ENCODE results near the gene KCNB1.

Gene KCNB1

DNA sequence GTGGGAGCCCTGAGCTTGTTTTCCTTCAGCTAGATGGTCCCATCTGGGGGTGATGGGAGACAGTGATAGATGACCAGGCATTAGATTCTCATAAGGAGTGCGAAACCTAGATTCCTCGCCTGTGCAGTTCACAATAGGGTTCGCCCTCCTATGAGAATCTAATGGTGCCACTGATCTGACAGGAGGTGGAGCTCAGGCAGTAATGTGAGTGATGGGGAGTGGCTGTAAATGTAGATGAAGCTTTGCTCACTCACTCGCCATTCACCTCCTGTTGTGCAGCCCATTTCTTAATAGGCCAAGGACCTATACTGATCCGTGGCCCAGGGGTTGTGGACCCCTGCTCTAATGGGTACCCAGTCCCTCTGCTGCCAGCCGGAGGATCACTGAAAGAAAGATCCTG lies 20.7 kb upstream of the KCNB1 start:
- no peak for DNase-seq (ENCODE audit: low read depth, low spot score)
- H3K27ac ChIP-seq: no peak overlapping the region

DNA sequence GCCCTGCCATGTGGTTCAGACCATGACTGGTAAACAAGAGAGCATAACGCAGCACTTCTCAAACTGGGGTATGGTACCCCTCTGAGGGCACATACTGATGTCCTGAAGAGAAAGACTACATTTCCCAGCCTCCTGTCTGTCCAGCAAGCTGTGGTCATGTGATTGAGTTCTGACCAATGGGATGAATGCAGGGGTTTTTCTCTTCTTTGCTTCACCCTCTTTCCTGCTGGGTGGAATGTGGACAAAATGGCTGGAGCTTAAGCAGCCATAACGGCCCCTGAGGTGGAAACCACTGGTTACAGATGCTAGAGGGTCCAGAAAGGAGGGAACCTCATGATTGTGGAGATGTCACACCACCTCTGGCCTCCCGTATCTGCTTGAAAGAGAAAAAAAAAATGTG lies 19.4 kb upstream of the KCNB1 start:
- H3K27ac ChIP-seq: no peak overlapping the region
- DNase-seq (ENCODE audit: low read depth, low spot score): no peak

DNA sequence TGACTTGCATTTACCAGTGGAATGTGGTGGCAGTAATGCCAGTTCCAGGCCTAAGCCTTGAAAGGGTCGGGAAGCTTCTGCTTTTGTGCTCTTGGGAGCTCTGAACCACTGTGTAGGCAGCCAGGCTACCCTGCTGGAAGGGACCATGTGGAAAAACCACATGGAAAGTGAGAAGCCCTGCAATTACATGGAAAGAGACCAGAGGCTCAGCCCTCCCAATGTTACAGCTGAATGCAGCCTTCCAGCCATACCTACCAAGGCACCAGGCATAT lies 14.9 kb upstream of the KCNB1 start:
- H3K27ac ChIP-seq: no peak overlapping the region

DNA sequence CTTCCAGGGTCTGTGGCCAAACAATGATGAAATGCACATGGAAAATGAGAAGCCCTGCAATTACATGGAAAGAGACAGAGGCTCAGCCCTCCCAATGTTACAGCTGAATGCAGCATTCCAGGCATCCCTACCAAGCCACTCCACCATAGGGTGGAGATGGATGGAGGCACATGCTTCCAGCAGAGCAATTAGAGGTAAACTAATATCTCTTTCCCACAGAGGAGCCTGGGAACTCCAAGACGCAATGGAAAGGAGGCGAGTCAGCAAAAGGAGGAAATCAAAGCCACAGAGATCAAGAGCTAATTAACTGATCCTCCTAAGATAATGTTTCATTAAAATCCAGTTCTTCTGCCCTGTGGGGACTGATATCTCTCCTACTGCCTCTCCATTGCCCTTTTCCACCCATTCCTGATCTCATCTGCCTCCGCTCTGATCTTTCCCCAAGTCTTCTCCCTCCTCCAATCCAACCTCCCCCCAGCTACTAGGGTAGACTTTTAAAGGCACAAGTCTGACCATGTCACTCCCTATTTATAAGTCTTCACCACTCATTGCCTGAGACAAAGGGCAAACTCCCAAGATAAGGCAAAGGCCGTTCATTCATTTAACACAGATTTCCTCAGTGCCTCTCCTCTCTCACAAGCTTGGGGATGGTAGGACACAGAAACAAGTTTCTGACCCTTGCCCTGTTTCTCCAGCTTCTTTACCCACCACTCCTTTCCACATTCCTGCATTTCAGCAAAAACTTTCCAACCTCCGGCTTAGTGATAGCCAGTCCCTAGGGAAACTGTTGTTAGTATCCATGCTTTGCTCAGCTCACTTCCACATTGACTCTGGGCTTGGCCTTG lies 14.3 kb upstream of the KCNB1 start:
- H3K27ac ChIP-seq: no peak overlapping the region
- no peak for DNase-seq (ENCODE audit: low read depth, low spot score)

More for the DNA sequence above, 14.9 kb upstream of the KCNB1 start:
- no peak for DNase-seq (ENCODE audit: low read depth, low spot score)

DNA sequence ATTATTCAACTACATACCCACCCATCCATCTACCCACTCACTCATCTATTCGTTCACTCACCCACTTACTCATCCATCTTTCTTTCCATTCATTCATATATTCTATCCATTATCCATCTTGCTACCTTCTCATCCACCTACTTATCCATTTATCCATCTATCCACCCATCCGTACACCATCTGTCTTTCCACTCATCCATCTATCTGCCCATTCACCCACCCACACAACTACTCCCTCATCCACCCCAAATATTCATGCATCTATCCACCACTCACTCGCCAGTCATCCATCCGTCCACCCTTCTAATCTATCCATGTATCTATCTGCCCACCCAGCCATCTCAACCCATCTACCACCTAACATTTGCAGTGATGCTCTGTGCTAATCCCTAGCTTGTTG lies 13.6 kb upstream of the KCNB1 start:
- DNase-seq (ENCODE audit: low read depth, low spot score): no peak
- no peak overlapping the region for H3K27ac ChIP-seq

DNA sequence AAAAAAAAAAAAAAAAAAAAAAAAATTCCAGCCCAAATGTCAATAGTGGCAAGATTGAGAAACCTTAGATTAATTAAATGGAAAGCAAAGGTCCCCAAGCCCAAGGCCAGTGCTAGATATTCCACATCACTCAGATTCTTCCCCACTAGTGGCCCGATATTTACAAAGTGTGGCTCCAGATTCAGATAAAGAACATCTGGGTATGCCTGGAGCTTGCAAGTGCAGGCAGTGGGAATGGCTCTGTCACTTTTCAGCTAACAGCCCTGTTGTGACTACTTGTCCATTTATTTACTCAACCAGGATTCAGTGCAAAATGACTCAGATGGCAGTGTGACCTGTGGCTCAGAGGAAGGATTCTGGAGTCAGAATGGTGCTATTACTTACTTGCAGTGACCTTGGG lies 8.2 kb upstream of the KCNB1 start:
- no peak for DNase-seq (ENCODE audit: low read depth, low spot score)
- H3K27ac ChIP-seq: no peak overlapping the region

DNA sequence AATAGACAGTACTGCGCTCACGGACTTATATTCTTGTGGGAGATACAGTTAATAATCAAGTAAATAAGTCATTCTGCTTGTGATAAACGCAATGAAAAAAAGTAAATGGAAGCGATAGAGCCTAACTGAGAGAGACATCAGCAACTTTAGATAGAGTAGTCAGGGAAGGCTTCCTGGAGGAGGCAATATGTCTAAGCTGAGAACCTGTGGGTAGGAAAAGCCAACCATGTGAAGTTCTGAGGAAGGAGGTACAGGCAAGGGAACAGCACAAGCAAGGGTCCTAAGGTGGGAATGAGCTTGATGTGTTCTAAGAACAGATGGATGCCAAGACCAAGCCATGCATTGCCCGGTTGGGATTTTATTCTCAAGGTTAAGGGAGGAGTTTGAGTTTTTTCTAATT lies 7.2 kb upstream of the KCNB1 start:
- no peak for DNase-seq (ENCODE audit: low read depth, low spot score)
- no peak overlapping the region for H3K27ac ChIP-seq

DNA sequence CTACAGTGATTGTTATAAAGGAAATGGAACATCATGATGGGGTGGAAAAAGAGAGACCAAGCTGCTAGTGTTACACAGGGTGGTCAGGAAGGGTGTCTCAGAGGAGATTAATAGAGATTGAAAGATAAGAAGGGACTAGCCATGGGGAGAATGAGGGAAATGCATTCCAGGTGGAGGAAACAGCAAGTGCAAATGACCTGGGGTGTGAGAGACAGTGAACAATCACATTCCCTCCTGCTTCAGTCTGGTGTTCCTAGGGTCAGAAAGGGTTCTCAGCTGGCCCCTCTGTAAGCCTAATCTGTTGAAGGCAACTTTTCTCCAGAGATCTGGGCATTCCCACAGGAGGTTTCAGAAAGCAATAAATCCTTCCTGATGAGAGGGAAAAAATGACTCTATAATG lies 3.6 kb upstream of the KCNB1 start:
- DNase-seq (ENCODE audit: low read depth, low spot score): no peak
- no peak overlapping the region for H3K27ac ChIP-seq

DNA sequence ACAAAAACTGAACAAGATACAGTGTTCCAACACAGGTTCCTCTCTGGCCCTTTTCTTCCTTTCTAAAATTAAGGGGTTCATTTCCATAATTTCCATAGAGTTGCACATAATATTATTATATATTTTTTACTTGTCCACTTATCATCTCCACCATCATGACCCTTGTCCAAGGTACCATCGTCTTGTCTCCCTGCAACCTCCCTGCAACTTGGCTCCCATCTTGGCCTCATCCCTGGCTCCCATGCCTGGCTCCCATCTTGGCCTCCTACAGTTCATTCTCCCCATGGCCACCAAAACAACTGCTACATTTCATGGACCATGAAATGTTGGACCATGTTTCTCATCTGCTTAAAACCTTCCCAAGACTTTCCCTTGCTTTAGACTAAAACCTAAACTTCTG lies 3.1 kb upstream of the KCNB1 start:
- DNase-seq (ENCODE audit: low read depth, low spot score): no peak
- H3K27ac ChIP-seq: no peak overlapping the region

DNA sequence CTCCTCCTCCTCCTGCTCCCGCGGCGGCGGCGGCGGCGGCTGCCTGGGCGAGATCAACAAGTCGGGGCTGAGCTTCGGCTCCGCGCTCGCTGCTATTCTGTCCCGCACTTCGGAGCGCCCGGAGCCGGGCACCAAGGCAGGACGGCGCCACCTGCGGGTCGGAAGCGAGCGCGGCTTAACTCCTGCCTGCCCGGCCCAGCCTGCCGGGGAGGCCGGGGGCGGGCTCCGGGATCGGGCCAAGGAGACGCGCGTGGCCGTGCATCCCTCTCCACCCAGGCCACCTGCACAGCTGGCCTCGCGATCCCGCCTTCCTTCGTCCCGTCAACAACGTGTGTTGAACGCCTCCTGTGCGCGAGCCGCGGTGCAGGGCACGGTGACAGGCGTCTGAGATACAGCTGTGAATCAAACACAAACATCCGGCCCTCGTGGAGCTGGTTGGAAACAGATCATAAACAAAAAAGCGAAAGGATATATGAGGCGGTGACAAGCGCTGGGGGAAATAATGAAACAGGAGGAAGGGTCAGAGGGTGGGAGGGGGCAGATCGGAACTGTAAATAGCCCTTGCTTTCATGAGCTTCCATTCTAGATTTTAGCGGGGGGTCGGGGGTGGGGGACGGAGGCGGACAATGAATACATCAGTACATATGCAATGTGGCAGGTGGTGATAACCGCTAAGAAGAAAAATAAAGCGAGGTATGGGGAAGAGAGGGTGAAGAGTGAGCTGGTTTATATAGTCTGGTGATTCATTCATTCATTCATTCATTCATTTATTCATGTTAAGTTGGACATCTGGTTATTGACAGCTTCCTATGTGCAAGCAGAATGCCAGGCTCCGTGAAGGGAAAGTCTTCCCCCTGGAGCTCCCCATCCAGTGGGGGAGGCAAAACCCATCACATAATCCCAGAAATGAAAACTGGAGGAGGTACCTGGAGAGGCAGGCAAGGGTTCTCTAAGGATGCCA lies 2.0 kb upstream of the KCNB1 start:
- DNase-seq (ENCODE audit: low read depth, low spot score): no peak
- no peak overlapping the region for H3K27ac ChIP-seq

DNA sequence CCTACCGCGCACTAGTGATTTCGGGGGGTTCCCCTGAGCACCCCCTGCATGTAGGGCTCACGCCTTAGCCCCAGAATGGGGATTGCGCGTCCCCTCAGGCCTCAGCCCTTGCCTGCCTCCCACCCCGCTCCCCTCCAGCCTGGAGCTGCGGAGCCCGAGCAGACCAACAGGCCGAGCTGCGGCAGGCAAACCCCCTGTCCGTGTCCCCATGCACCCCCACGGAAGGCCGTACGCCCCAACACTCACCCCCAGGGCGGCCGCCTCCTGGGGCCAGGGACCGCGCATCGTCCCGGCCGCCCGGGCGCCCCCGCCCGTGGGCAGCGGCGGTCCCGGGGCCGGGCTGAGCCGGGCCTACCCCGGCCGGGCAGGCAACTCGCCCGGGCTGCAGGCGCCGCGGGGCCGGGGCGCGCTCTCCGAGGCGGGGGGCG lies 1.2 kb upstream of the KCNB1 start:
- DNase-seq (ENCODE audit: low read depth, low spot score): no peak
- no peak overlapping the region for H3K27ac ChIP-seq

DNA sequence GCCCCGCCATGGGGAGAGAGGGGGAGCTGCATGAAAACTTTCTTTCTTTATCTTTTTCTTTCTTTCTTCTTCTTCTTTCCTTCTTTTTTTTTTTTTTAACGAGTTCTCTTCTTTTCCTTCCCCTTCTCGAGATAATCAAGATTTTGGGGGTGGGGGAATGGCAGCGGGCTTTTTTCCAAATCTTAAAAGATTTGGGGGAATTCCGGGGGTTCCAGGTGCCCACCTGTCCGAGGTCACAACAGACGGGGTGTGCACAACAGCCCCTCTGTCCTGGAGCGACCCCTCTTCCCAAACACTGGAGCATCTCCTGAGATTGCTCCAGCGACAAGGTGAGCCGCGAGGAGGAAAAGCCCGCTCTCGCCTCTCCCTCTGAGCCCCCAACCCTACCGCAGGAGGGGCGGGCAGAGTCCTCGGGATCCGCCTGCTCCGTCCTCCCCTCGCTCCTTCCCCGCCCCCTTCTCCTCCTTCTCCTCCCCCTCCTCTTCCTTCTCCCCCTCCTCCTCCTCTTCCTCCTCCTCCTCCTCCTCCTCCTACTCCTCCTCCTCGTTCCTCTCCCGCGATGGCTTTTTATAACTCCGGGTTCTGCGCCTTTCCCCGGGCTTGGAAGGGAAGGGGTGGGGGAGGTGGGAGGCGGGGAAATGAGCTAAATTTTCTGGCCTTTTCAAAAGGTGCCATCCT lies 689 bp upstream of the KCNB1 start:
- no peak overlapping the region for H3K27ac ChIP-seq
- DNase-seq (ENCODE audit: low read depth, low spot score): no peak

DNA sequence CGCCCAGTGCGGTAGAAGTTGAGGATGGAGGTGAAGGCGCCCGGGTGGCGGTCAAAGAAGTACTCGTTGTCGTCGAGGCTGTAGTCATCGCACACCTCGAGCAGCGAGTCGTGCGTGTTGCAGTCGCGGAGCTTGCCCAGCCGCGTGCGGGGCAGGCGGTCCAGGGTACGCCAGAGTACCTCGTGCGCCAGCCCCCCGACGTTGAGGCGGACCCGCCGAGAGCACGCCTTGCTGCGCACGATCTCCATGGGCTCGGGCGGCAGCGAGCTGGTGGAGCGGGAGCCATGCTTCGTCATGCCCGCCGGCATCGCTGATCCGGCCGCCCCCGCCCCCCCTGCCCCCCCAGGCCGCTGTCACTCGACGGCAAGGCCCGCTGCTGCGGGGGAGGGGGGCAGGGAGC lies 295 bp downstream of the KCNB1 start:
- no peak overlapping the region for H3K27ac ChIP-seq
- no peak for DNase-seq (ENCODE audit: low read depth, low spot score)

DNA sequence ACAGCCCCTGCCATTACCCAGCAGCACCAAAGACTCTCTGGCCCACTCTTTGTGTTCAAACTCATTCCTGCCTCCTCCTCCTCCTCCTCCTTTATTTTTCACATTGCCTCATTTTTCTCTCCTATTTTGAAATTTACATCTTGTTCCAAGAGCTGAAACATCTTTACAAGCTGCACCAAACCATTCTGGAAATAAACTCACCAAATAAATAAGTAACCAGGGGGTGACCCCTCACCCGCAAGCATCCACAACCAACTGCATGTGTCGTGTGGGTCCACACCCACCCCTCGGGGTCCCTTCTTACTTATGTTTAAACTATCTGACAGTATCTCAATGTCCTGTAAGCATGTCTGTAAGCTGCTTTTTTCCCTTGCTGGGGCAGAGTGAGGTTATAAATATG lies 1.4 kb downstream of the KCNB1 start:
- no peak overlapping the region for H3K27ac ChIP-seq

DNA sequence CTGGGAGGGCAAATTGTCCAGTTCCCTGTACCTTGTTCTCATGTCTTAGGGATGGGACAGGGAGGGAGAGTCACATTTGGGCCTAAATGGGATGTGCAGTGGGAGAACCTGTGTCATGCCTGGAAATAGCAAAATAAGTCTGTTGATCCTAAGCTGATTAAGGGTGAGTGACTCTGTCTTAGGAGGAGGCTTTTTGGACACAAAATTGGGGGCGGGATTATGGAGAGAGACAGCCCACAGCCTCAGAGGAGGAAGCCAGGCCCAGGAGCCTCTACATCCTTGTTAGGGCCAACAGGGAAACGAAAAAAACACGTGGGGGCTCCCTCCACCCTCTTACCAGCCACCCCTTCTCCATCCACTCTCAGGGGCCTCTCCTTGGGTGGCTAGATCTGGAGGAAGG lies 2.2 kb downstream of the KCNB1 start:
- no peak overlapping the region for H3K27ac ChIP-seq
- no peak for DNase-seq (ENCODE audit: low read depth, low spot score)

More for the DNA sequence above, 1.4 kb downstream of the KCNB1 start:
- no peak for DNase-seq (ENCODE audit: low read depth, low spot score)

DNA sequence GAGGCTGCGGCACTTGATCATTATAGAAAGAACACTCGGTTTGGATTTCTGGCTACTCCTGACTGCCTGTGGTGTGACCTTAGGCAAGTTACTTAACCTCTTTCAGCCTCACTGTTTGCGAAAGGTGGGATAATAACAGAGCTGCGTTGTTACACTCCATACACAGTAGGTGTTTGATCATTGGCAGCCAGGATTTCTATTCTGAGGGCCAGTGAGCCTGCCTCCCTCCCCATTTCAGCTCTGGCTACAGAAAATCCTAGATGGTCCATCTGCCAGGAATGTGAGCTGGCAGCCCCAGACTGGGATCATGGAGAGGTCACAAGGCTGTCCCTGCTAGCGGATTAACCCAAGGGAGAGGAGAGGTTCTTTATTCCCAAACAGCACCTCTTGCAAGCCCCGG lies 2.7 kb downstream of the KCNB1 start:
- H3K27ac ChIP-seq: no peak overlapping the region
- no peak for DNase-seq (ENCODE audit: low read depth, low spot score)

DNA sequence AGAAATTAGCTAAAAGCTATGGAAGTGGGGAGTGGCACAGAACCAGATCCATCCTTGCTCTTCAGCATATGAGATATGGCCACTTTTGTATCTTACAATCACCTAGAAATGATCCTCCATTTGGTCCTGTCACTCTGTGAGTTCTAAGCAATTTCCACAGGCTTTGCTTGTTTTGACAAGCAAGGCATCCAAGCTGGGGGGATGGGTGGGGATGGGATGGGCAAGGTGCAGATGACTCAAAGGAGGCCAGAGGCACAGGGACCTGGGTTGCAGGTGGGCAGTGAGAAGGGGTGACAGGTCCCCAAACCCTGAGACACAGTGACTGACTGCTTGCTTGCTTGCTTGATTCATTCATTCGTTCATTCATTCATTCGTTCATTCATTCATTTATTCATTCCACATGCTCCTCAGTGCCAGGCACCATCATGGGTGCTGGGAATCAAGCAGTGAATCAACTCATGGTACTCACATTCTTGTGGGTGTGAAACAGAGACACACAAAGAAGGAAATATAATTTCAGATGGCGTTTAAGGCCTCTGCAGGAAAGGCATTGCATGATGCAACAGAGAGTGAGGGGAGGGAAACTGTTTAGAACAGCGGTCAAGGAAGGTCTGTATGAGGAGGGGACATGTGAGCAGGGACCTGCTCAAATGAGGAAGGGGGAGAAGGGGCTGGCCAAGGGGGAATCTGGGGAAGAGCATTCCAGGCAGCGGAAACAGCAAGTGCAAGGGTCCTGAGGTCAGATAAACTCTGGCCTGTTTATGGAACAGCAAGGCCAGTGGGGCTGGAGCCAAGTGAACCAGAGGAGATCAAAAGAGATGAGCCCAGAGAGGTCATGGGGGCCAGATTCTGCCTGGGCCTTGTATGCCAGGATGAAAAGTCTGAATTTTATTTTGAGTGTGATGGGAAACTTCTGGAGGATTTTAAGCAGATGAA lies 3.4 kb downstream of the KCNB1 start:
- no peak for DNase-seq (ENCODE audit: low read depth, low spot score)
- H3K27ac ChIP-seq: no peak overlapping the region

DNA sequence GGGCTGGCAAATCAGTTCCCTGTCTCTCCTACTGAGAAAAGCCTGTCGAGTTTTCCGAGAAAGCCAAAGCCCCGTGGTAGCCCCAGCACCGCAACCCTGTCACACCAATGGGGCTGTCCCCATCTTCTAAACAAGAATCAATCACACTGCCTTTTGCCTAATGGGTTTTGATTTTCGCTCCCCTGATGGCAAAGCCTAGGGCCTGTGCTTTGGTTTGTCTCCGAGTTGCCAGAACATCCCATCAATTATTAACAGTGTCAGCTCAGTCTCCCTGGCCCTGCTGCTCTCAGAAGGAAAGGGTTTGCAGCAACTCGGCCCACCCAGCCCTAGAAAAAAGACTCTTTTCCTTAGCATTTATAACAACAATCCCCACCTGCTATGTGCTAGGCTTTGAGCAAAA lies 4.2 kb downstream of the KCNB1 start:
- H3K27ac ChIP-seq: no peak overlapping the region
- DNase-seq (ENCODE audit: low read depth, low spot score): no peak

DNA sequence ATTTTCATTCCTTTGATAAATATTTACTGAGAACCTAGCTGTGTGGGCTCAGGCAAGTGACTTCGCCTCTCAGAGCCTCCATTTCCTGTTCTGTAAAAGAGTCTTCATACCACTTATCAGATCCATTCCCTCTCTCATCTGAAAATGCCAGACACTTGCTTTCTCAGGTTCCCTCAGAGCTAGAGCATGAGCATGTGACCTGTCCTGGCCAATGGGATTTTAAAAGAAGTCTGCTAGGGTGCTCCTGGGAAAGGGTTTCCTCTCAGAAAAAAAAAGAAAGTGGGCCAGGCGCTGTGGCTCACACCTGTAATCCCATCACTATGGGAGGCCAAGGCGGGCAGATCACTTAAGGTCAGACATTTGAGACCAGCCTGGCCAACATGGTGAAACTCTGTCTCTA lies 5.3 kb downstream of the KCNB1 start:
- H3K27ac ChIP-seq: no peak overlapping the region
- DNase-seq (ENCODE audit: low read depth, low spot score): no peak

DNA sequence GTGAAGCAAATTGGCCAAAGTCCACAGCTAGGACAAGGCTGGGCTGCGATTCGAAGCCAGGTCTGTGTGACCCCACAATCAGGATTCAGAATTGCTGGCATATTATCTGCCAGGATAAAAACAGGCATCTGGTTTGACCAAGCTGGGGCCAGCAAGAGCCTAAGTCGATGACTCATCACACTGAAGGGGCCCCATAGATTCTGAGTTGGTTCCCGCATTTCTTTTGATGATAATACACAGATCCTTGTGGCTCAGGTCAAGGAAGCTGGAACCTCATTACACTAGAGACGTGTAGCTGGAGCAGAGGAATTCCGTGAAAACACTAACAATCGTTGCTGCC lies 6.5 kb downstream of the KCNB1 start:
- no peak for DNase-seq (ENCODE audit: low read depth, low spot score)

More for the DNA sequence above, 6.5 kb downstream of the KCNB1 start:
- no peak overlapping the region for H3K27ac ChIP-seq
